Eye (tissue), 1 donor: Measurements from ENCODE around the gene CALML6.
A peak's percentile ranks its signal among the peaks of the same experiment; 100 is the strongest.

Experiments used
- DNase-seq: peaks from one replicate; pipeline ENCODE4 v3.0.0-alpha.2; 2015

CALML6 gene

GRCh38 chr1:1943834-1944570 lies 28.9 kb downstream of the CALML6 start:
- peak; percentile 75 for DNase-seq

GRCh38 chr1:1945782-1946393 lies 30.8 kb downstream of the CALML6 start:
- no peak for DNase-seq

DNA sequence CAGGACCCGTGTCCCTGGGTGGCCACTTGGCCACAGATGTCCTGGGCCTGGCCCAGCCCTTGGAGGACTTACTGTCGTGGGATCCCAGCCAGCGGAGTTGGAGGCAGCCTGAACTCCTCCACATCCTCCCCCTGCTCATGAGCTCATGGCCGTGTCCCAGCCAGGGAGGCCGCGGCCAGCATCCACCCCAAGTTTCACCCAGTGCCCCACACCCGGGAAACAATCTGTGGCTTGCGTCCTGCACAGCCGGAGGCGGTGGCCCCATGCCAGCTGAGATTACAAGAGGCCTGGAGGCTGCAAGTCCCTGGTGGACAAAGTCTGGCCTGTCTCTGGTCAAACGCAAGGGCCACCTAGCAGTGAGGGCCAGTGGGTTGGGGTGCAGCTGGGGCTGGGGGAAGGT lies 31.5 kb downstream of the CALML6 start:
- DNase-seq: no peak

GRCh38 chr1:1947493-1947892 lies 32.4 kb downstream of the CALML6 start:
- no peak for DNase-seq

GRCh38 chr1:1948783-1949182 lies 33.7 kb downstream of the CALML6 start:
- DNase-seq: no peak

DNA sequence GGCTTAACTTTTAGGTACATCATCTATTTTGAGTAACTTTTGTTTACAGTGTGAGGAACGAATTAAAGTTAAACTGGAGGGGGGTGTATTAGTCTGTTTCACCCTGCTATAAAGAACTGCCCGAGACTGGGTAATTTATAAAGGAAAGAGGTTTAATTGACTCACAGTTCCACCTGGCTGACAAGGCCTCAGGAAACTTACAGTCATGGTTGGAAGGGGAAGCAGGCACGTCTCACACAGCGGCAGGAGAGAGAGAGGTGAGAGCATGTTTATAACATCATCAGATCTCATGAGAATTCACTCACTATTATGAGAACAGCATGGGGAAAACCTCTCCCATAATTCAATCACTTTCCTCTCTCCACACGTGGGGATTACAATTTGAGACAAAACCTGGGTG lies 35.9 kb downstream of the CALML6 start:
- no peak for DNase-seq

- DNase-seq: no peak
These were observed 39.0 kb downstream of the CALML6 start for GRCh38 chr1:1954015-1954414.

- no peak for DNase-seq
These were observed 39.9 kb downstream of the CALML6 start for GRCh38 chr1:1954831-1955441.

DNA sequence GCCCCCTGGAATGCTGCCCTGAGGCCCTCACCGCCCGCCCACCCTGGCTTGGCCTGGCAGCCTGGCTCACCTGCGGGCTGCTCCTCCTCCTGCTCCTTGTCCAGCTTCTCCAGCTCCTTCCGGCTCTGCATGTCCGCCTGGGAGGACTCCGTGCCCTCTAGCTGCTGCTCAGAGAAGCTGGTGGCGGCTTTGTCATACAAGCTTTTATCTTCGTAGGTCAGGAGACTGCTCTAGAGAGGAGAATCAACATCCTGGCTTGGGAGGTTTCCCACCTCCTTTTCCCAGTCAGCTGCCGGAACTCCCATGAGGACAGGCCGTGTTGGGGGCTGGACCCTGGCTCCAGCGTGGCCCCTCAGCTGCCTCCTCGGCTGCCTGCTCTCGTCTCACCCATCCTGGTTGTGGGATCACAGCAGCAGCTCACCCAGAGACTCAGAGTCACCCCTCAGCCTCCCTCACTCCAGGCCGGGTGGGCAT lies 40.6 kb downstream of the CALML6 start:
- DNase-seq: no peak

DNA sequence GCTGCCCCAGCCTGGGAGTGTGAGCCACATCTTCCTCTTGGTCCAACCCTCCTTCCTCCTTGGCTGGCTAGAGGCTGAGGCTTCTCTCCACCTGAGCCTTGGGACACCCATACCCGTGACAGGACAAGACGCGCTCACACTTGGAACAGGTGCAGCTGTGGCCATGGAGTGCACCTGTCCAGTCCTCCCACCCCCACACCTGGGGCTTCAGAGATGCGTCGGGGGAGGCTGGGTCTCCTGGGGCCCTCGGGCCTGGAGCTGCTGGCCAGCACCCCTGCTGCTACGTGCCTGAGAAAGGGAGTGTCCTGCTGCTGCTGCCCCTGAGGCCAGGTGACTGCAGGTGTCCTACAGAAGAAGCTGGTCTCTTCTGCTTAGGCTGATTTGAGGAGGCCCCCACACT lies 41.0 kb downstream of the CALML6 start:
- DNase-seq: no peak

- no peak for DNase-seq
These were observed 41.8 kb downstream of the CALML6 start for GRCh38 chr1:1956586-1957532.

DNA sequence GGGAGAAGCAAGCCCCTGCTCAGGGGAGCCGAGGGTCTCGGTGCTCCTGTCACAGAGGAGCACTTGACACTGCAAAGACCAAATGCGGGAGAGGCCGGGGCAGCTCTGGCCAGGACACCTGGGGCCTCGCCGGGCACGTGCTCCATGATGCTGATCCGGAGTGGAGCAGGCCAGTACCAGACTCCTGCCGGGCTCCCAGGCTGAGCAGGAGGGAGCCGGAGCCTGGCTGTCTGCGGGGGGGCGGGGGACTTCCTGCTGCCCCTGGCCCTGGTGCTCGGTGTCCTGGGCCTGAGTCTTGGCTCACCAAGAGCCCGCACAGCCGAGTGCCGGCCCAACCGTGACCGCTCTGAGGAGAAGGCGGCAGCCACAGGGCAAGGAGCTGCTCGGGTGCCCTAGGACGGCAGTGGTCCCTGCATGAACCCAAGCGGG lies 42.5 kb downstream of the CALML6 start:
- no peak for DNase-seq

GRCh38 chr1:1958071-1958541 lies 43.0 kb downstream of the CALML6 start:
- DNase-seq: no peak

- DNase-seq: no peak
These were observed 44.4 kb downstream of the CALML6 start for GRCh38 chr1:1959459-1959839.

DNA sequence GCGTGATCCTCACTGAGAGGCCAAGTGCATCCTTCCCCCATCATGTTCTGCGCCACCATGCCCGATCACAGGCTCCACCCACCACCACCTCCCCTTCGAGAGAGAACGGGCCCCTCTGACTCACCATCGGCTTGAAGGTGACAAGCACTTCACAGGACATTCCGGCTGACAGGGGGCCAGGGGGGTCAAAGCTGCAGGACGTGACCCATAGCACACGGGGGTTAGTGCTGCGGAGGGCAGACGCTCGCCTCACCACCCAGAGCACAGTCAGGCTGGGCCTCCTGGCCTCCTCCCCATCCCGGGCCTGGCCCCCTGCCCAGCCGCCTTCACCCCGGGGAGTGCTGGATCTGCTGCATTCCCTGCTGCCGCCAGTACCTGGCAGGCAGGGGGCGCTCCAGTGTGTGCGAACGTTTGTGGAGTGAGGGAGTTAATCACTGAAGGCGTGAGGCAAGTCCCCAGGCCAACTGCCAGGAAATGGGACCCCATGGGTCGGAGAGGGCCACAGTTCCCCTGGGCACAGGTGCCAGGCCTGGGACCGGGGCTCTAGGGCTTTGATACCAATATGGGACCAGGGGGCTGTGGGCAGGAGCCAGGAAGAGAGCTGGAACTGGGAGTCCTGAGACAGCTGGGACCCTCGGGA lies 44.9 kb downstream of the CALML6 start:
- DNase-seq: peak; percentile 91

DNA sequence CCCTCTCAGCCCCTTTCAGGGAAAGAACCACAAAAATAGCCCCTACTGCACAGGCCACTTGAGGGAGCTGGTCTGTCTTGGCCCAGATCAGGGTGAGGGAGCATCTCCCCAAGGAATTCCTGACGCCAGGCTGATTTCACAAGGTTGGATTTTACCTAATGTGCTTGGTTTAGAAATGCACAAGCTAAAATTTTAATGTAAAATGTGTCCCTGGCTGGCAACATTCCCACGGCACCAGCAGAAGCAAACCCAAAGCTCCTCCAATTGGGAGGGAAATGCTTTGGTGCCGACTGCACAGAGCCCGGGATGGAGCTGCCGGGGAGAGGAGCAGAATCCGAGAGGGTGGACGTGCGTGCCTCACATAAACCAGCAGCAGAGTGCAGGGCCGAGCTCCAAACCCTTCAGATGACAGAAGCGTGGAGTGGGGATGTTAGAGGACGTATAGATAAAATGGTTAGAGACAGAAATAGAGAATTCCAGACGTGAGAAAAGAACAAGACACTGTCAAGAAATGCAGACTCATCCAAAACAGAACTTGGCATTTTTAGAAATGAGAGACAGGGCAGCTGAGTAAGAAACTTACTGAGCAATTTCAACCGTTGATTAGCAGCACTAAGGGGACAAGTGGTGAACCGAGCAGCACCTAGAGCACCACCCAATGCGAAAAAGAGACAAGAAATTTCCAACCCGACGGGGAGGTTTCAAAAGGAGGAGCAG lies 45.6 kb downstream of the CALML6 start:
- DNase-seq: no peak

- no peak for DNase-seq
These were observed 47.7 kb downstream of the CALML6 start for GRCh38 chr1:1962752-1963151.

DNA sequence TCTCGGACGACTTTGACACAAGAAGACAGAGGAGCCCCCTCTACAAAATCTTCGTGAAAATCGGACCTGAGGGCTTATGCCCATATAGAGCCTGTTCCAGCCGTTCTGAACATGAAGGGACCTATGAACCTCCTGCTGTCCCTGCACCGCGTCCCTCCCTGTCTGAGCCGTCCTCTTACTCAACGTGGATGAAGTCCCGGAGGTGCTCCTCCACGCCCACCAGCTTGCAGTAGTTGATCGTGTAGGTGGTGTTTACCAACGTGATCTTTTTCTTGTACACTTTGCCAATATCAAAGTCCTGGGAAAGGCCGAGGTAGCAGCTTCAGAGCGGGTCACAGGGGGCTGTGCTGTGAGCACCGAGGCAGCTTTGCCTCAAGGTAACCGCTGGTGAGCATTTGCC lies 48.5 kb downstream of the CALML6 start:
- DNase-seq: no peak

DNA sequence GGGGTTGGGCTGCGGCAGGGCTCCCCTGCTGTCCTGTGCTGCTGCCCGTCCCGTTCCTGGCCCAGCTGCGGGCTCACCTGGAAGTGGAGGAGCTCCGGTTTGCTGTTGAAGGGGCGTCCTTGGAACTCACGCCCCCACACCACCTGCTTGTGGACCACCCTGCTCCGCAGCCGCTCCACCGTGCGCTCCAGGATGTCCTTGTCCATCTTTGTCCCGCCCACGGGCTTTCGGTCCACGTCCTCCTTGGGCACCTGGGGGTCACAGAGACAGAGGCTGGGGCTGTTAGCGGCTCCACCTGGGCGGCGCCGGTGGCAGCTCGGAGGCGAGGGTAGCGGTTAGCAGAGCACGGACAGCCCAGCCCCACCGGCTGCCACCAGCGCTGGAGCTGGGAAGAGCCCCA lies 49.8 kb downstream of the CALML6 start:
- DNase-seq: no peak

DNA sequence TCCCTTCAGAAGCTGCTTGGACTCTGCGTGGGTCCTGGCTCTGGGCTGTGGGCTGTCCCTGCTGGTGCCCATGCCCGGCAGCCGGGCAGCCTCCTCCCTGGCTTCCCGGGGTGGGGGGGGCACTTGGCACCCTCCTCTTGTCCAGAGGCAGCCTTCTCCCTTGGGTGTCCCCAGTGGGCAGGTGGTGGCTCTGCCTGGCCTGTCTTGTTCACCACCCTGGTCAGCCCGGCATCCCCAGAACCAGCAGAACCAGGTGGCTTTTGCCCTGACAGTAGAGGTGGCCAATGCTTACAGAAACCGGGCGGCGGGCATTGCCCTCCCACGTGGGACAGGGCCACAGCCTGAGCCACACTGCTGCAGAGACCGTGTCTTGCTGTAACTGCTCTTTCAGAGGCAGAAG lies 50.5 kb downstream of the CALML6 start:
- DNase-seq: no peak

DNA sequence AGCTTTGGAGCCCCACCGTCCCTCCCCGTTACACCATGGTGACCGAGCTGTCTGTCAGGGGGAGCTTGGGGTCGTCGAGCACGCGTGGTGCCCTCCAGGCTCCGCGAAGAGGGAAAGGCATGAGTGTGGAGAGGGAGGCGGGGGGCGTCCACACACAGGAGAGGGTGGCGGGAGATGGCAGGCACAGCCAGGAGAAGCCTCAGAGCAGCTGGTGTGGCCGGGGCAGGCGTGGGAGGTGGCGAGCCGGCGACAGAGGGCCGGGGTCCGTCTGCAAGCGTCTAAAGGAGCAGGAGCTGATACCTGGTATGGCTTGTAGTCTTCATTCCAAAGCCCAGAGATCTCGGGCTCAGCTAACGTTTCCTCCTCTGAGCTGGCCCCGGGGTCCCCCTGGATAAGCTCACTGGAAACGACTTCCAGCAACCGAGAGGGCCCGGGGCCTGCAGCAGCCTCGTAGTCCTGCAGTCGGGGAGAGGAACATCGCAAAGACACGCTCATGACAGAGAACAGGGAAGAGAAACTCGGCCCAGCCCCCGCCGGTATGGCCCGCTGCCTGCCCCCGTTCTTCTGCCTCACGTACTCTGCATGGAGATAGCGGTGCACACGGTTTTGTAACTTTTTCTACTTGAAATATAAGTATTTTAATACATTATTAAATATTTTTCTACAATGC lies 51.1 kb downstream of the CALML6 start:
- DNase-seq: no peak
